K562 (cell line): Measurements from ENCODE around the gene VPS26A. TPM values are rescaled to one million over a fixed set of nuclear protein-coding genes. Genes with fewer than 3 reads are reported as not detected.

Experiments used
- CBX1 ChIP-seq: sonication (generic); IDR thresholded peaks from 2 replicates; pipeline ENCODE4 v1.6.1; 2016; ENCODE audit warnings: antibody characterized with exemption, low read depth, mild to moderate bottlenecking
- COPS2 ChIP-seq: fragments of 450-650 bp; conservative IDR thresholded peaks from 2 replicates; pipeline ENCODE4 v1.6.1; 2016; ENCODE audit warnings: mild to moderate bottlenecking, moderate library complexity
- HMBOX1 ChIP-seq: sonication (generic); IDR thresholded peaks from 2 replicates; pipeline ENCODE4 v1.6.1; 2016
- KDM2B ChIP-seq: fragments of 250-450 bp; sonication (Bioruptor Pico); IDR thresholded peaks from 2 replicates; pipeline ENCODE4 v1.8.0; 2021; ENCODE audit warnings: mild to moderate bottlenecking, moderate library complexity
- L3MBTL2 ChIP-seq: fragments of 450-650 bp; IDR thresholded peaks from 2 replicates; pipeline ENCODE4 v1.6.1; 2016; ENCODE audit warnings: mild to moderate bottlenecking, moderate library complexity
- PRDM10 ChIP-seq: fragments of 450-650 bp; IDR thresholded peaks from 2 replicates; pipeline ENCODE4 v1.6.1; 2018; ENCODE audit not compliant: partially characterized antibody
- RAD21 ChIP-seq, 2 experiments: fragments of 250-450 bp in 1 of 2; fragments of 450-650 bp in 1 of 2; sonication (Bioruptor Pico) in 1 of 2; formaldehyde crosslinking in 1 of 2; IDR thresholded peaks in 1 of 2; conservative IDR thresholded peaks in 1 of 2; 2 replicates each; pipeline versions ENCODE4 v1.4.0 to v1.8.0; 2020 to 2022; ENCODE audit warnings: mild to moderate bottlenecking in 2 of 2, moderate library complexity in 1 of 2
- RBM25 ChIP-seq: fragments of 200-400 bp; formaldehyde crosslinking; IDR thresholded peaks from 2 replicates; pipeline ENCODE4 v1.6.1; 2018; ENCODE audit warnings: low read length, low read depth, moderate library complexity; ENCODE audit not compliant: severe bottlenecking
- RBM39 ChIP-seq: fragments of 200-400 bp; formaldehyde crosslinking; optimal IDR thresholded peaks from 2 replicates; pipeline ENCODE3; 2018; ENCODE audit warnings: low read depth, low read length
- REST ChIP-seq, 2 experiments: fragments of 450-650 bp; formaldehyde crosslinking in 1 of 2; IDR thresholded peaks; 2 replicates each; pipeline versions ENCODE4 v1.4.0 to v1.6.1; 2014 to 2020; ENCODE audit warnings: mild to moderate bottlenecking in 2 of 2, borderline replicate concordance in 1 of 2, low read depth in 1 of 2
- RFX7 ChIP-seq: fragments of 250-450 bp; sonication (Bioruptor Pico); IDR thresholded peaks from 2 replicates; pipeline ENCODE4 v1.5.1; 2021; ENCODE audit warnings: mild to moderate bottlenecking
- SMAD1 ChIP-seq: fragments of 150-350 bp; IDR thresholded peaks from 2 replicates; pipeline ENCODE4 v1.6.1; 2014; ENCODE audit warnings: low read length, low read depth; ENCODE audit not compliant: partially characterized antibody
- ZBTB2 ChIP-seq: fragments of 450-650 bp; IDR thresholded peaks from 2 replicates; pipeline ENCODE4 v1.6.1; 2016; ENCODE audit warnings: antibody characterized with exemption
- polyA plus RNA-seq, 8 experiments: library from polyadenylated mRNA; depleted of rRNA in 4 of 8; stranded (reverse) in 5 of 8; unstranded in 3 of 8; fragments of >200 nt; fragmentation: Nextera tagmentation in 2 of 8; fragmentation: Illumina TruSeq in 1 of 8; extraction: Ambion mirVana in 2 of 8; extraction: Trizol in 1 of 8; gene quantifications; 2 replicates each; pipeline versions ENCODE4 v1.2.1 to v1.2.3, GENCODE V29; 2011 to 2014; ENCODE audit warnings: inconsistent platforms in 1 of 8, missing spikeins in 1 of 8
- total RNA-seq, 7 experiments: library from RNA; depleted of rRNA in 6 of 7; stranded (reverse); fragments of >200 nt in 6 of 7; fragmentation: Illumina TruSeq in 2 of 7; extraction: Trizol in 2 of 7; gene quantifications; 2 replicates each; pipeline versions ENCODE4 v1.2.1 to v1.2.3, GENCODE V29; 2011 to 2021; ENCODE audit warnings: low replicate concordance in 1 of 7

VPS26A gene
- total and polyA plus RNA-seq, 9 of the 15 experiments (the other 6 are each of a cell fraction or from before 2014, with no cell fraction given), result 47.1 to 137 (median 69.3) TPM

GRCh38 chr10:69123306-69123746 lies 652 bp upstream of the VPS26A start (continued):
- 0 out of 2 replicates have a peak, but pooled peaks have one; percentile 12 for TF ChIP-seq RFX7 (CRISPR knock-in tag)
- TF ChIP-seq HMBOX1, result peak; percentile 39; the same call in 1 of the 2 replicates
- TF ChIP-seq SMAD1, result no peak
- no peak for TF ChIP-seq L3MBTL2
- no peak for TF ChIP-seq COPS2
- TF ChIP-seq RBM25, result no peak
- peak; percentile 44 for TF ChIP-seq RBM39
- peak; percentile 66; the same call in 1 of the 2 replicates for TF ChIP-seq KDM2B (CRISPR knock-in tag)
- peak; percentile 70 for TF ChIP-seq PRDM10
- TF ChIP-seq CBX1, result 0 out of 2 replicates have a peak, but pooled peaks have one; percentile 48
- peak in 1 of 2 experiments; percentile 69; a peak in 2 of 4 replicates for TF ChIP-seq RAD21 (CRISPR knock-in tag; conservative IDR thresholded peaks at IDR 0.05 in 1 of 2, IDR thresholded peaks at IDR 0.05 in 1 of 2)
- TF ChIP-seq ZBTB2, result no peak
- TF ChIP-seq REST (IDR thresholded peaks at IDR 0.05; ENCODE audit: borderline replicate concordance), result peak; percentile 93
- peak; percentile 84 for TF ChIP-seq REST (CRISPR knock-in tag; IDR thresholded peaks at IDR 0.05; ENCODE audit: low read depth)
